ENCODE measurements around the gene TMEM203.

DNA sequence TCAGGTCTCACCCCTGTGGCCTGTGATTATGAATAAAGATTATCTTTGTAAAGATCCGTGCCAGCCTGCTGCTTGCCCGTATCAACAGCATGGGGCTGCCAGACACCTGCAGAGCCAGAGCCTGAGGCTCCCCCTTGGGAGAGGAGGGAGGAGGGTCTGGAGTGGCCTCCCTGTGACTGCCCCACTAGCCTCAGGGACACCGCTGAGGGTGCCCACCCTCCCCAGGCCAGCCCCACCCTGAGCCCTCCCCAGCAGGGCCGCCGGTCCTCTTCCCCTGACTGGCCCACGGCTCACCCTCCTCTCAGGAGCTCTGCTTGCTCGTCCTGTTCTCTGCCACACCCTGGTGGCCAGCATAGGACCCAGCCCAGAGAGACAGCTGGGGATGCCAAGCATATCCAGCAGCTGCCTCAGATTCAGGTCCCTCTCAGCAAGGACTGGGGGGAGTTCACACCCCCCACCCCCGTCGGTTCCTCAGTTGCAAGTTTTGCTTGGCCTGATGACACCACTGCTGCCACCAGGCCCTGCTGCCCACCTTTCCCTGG, 15.1 kb downstream of the TMEM203 start:
- TF ChIP-seq, protein P1, sequence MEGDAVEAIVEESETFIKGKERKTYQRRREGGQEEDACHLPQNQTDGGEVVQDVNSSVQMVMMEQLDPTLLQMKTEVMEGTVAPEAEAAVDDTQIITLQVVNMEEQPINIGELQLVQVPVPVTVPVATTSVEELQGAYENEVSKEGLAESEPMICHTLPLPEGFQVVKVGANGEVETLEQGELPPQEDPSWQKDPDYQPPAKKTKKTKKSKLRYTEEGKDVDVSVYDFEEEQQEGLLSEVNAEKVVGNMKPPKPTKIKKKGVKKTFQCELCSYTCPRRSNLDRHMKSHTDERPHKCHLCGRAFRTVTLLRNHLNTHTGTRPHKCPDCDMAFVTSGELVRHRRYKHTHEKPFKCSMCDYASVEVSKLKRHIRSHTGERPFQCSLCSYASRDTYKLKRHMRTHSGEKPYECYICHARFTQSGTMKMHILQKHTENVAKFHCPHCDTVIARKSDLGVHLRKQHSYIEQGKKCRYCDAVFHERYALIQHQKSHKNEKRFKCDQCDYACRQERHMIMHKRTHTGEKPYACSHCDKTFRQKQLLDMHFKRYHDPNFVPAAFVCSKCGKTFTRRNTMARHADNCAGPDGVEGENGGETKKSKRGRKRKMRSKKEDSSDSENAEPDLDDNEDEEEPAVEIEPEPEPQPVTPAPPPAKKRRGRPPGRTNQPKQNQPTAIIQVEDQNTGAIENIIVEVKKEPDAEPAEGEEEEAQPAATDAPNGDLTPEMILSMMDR (IDR thresholded peaks at IDR 0.05), result no peak
- TF ChIP-seq EP300 (IDR thresholded peaks at IDR 0.05), result no peak

All from ovary (tissue), 3 donors.